Brain microvascular endothelial cell (primary cell): ENCODE data around the gene GMIP.
A peak's percentile ranks its signal among the peaks of the same experiment; 100 is the strongest.

Experiments
- DNase-seq: peaks from one replicate; pipeline ENCODE4 v3.0.0-alpha.2; 2020
- H3K27ac ChIP-seq: fragments of 250-450 bp; sonication (Bioruptor Pico); 2 replicates; pipeline ENCODE4 v1.5.1; 2020; ENCODE audit warnings: mild to moderate bottlenecking, moderate library complexity
- H3K27me3 ChIP-seq: fragments of 250-450 bp; sonication (Bioruptor Pico); replicated peaks from 2 replicates; pipeline ENCODE4 v1.5.1; 2020; ENCODE audit warnings: mild to moderate bottlenecking
- H3K36me3 ChIP-seq: fragments of 250-450 bp; sonication (Bioruptor Pico); replicated peaks from 2 replicates; pipeline ENCODE4 v1.5.1; 2020; ENCODE audit warnings: mild to moderate bottlenecking
- H3K4me3 ChIP-seq: 2 replicates; pipeline ENCODE4 v1.5.1; 2011; ENCODE audit warnings: low read depth, mild to moderate bottlenecking, control low read depth, low read length, moderate library complexity
- CTCF ChIP-seq: IDR thresholded peaks from 2 replicates; pipeline ENCODE4 v1.5.1; 2011; ENCODE audit warnings: low read depth, mild to moderate bottlenecking, moderate library complexity, low read length, control low read depth, inconsistent platforms; ENCODE audit errors: missing control alignments
- in situ Hi-C: cut with HindIII; loops from 2 replicates; pipeline ENCODE4 v1.10.0; 2017; ENCODE audit warnings: low sequenced_read_pairs, low pct_ligation_motif_present

GMIP gene

GRCh38 chr19:19631346-19631745, 12.1 kb downstream of the GMIP start:
- in situ Hi-C loops = no loop called here
- Histone ChIP-seq H3K27ac (no peak overlapping the region), H3K27me3 (no peaks in the 10 kb centered on the region), H3K4me3 (no peak overlapping the region), H3K36me3 (peaks cover 25% of the 10 kb centered on the region)
- no peak for TF ChIP-seq CTCF
- no peak for DNase-seq

- no peak for TF ChIP-seq CTCF
- in situ Hi-C loops = no loop called here
- H3K27me3 ChIP-seq = no peaks in the 10 kb centered on the region
- no peak overlapping the region for H3K4me3 ChIP-seq
- H3K27ac ChIP-seq = no peak overlapping the region
- no peak for DNase-seq
- peaks cover 20% of the 10 kb centered on the region for H3K36me3 ChIP-seq
These were observed 13.0 kb downstream of the GMIP start for GRCh38 chr19:19630426-19630825.

GRCh38 chr19:19630062-19630414, 13.4 kb downstream of the GMIP start:
- H3K27me3 ChIP-seq = no peaks in the 10 kb centered on the region
- no peak for TF ChIP-seq CTCF
- in situ Hi-C loops = no loop called here
- H3K4me3 ChIP-seq = no peak overlapping the region
- no peak overlapping the region for H3K27ac ChIP-seq
- H3K36me3 ChIP-seq = peaks cover 16% of the 10 kb centered on the region
- no peak for DNase-seq

- in situ Hi-C loops = no loop called here
- H3K27me3 ChIP-seq = no peaks in the 10 kb centered on the region
- peaks cover 4% of the 10 kb centered on the region for H3K36me3 ChIP-seq
- H3K27ac ChIP-seq = no peak overlapping the region
- H3K4me3 ChIP-seq = peak overlapping the region; percentile 45
- peak; percentile 58 for DNase-seq
- TF ChIP-seq CTCF = no peak
These were observed 14.8 kb downstream of the GMIP start for GRCh38 chr19:19628501-19629134.

- Histone ChIP-seq H3K4me3 (peak within 1 kb of the TSS; percentile 45), H3K27ac (no peak within 1 kb of the TSS), H3K36me3 (no peaks in the 10 kb centered on the region), H3K27me3 (no peaks in the 10 kb centered on the region)
- TF ChIP-seq CTCF = no peak
- in situ Hi-C loops = no loop called here
- DNase-seq = no peak
These were observed 15.6 kb downstream of the GMIP start, which contains the start of gene LPAR2 for GRCh38 chr19:19627621-19628500. Gene LPAR2 (minus strand): TSS chr19:19628220. CDS start chr19:19627275, 945 bp downstream.
